HCT116 (cell line): ENCODE data around the gene VAV2. TPM values are rescaled to one million over a fixed set of nuclear protein-coding genes. Genes with fewer than 3 reads are reported as not detected.

ENCODE experiments used
- ATAC-seq: fragments of 200-7000 bp; cut with Tn5 transposase; 2 replicates; pipeline ENCODE4 v1.9.1; 2020; ENCODE audit warnings: mild to moderate bottlenecking, moderate library complexity
- BruUV-seq: library from RNA; stranded (reverse); fragments of 400-500 nt; replicated peaks from 2 replicates; lab custom pipeline; 2021; lab: Mats Ljungman, UMichigan
- CTCF ChIA-PET: fragments of 300-600 bp; sonication (Branson Sonifier 250); formaldehyde crosslinking; loops from one replicate; lab custom pipeline; 2021; ENCODE audit warnings: antibody characterized with exemption; lab: Charles Lee
- POLR2A ChIA-PET: fragments of 300-600, 350-600 bp; sonication (Branson Sonifier 250); formaldehyde crosslinking; loops from one replicate; lab custom pipeline; 2021; ENCODE audit warnings: antibody characterized with exemption; lab: Charles Lee
- RAD21 ChIA-PET, 2 experiments: fragments of 300-600 bp; sonication (Branson Sonifier 250); formaldehyde crosslinking; loops; one replicate each; lab custom pipeline; 2023; ENCODE audit warnings: low total read pairs in 2 of 2; ENCODE audit not compliant: uncharacterized antibody in 2 of 2, unreplicated experiment in 2 of 2, low non-redundant PET in 1 of 2; lab: Charles Lee
- DNase-seq: peaks from one replicate; pipeline ENCODE4 v3.0.0-alpha.2; 2010; ENCODE audit warnings: low read depth, low spot score
- H2AFZ ChIP-seq: fragments of 200-600 bp; shearing (Covaris generic), sonication (generic); 2 replicates; pipeline ENCODE4 v1.6.1; 2017; ENCODE audit warnings: low read depth, mixed run types, mixed read lengths, antibody characterized with exemption, low read length; ENCODE audit not compliant: poor library complexity, severe bottlenecking
- H3K27ac ChIP-seq: 2 replicates; pipeline ENCODE4 v1.5.1; 2012; ENCODE audit warnings: low read depth, low read length
- H3K27me3 ChIP-seq: fragments of 200-600 bp; sonication (generic); 2 replicates; pipeline ENCODE4 v1.6.1; 2016; ENCODE audit warnings: mixed run types, low read length, mixed read lengths; ENCODE audit not compliant: insufficient read depth
- H3K36me3 ChIP-seq, 2 experiments: fragments of 200-500 bp in 1 of 2; fragments of 200-600 bp in 1 of 2; sonication (Bioruptor generic) in 1 of 2; sonication (generic) in 1 of 2; 2 replicates each; pipeline versions ENCODE4 v1.5.1 to v1.6.1; 2014 to 2016; ENCODE audit warnings: low read length in 2 of 2, inconsistent platforms in 1 of 2, mixed read lengths in 1 of 2, mixed run types in 1 of 2; ENCODE audit not compliant: insufficient read depth in 2 of 2, control insufficient read depth in 1 of 2
- H3K4me1 ChIP-seq, 2 experiments: fragments of 200-600 bp in 1 of 2; sonication (generic) in 1 of 2; 2 replicates each; pipeline versions ENCODE4 v1.5.1 to v1.6.1; 2012 to 2017; ENCODE audit warnings: low read length in 2 of 2, inconsistent platforms in 1 of 2, mild to moderate bottlenecking in 1 of 2, mixed read lengths in 1 of 2, mixed run types in 1 of 2, moderate library complexity in 1 of 2; ENCODE audit not compliant: insufficient read depth in 2 of 2, control insufficient read depth in 1 of 2
- H3K4me2 ChIP-seq: fragments of 200-600 bp; sonication (generic); 2 replicates; pipeline ENCODE4 v1.6.1; 2017; ENCODE audit warnings: mixed run types, low read length, mixed read lengths
- H3K4me3 ChIP-seq, 2 experiments: fragments of 200-600 bp in 1 of 2; sonication (generic) in 1 of 2; replicated peaks in 1 of 2; 2 replicates each; pipeline ENCODE4 v1.5.1; 2011 to 2016; ENCODE audit warnings: low read length in 2 of 2, control low read depth in 1 of 2, low read depth in 1 of 2, mild to moderate bottlenecking in 1 of 2, mixed read lengths in 1 of 2, mixed run types in 1 of 2
- H3K79me2 ChIP-seq: fragments of 200-600 bp; sonication (generic); 2 replicates; pipeline ENCODE4 v1.6.1; 2017; ENCODE audit warnings: mild to moderate bottlenecking, mixed run types, low read length, moderate library complexity, mixed read lengths; ENCODE audit not compliant: insufficient read depth
- H3K9ac ChIP-seq: fragments of 200-600 bp; sonication (generic); 2 replicates; pipeline ENCODE4 v1.6.1; 2016; ENCODE audit warnings: low read length, mixed read lengths
- H3K9me2 ChIP-seq: fragments of 200-600 bp; sonication (generic), shearing (Covaris generic); 2 replicates; pipeline ENCODE4 v1.6.1; 2017; ENCODE audit warnings: mixed run types, mild to moderate bottlenecking, moderate library complexity; ENCODE audit not compliant: insufficient read depth
- H3K9me3 ChIP-seq, 2 experiments: fragments of 200-500 bp in 1 of 2; fragments of 200-600 bp in 1 of 2; sonication (Bioruptor generic) in 1 of 2; sonication (generic) in 1 of 2; 2 replicates each; pipeline ENCODE4 v1.6.1; 2014 to 2017; ENCODE audit warnings: low read length in 2 of 2, mixed read lengths in 2 of 2, inconsistent platforms in 1 of 2, low read depth in 1 of 2, mild to moderate bottlenecking in 1 of 2, mixed run types in 1 of 2, moderate library complexity in 1 of 2; ENCODE audit not compliant: control insufficient read depth in 1 of 2, insufficient read depth in 1 of 2
- H4K20me1 ChIP-seq: fragments of 200-600 bp; sonication (generic), shearing (Covaris generic); 2 replicates; pipeline ENCODE4 v1.6.1; 2017; ENCODE audit warnings: mixed run types, mild to moderate bottlenecking, moderate library complexity; ENCODE audit not compliant: insufficient read depth
- ATF3 ChIP-seq: IDR thresholded peaks from 2 replicates; pipeline ENCODE4 v1.6.1; 2012
- CBX3 ChIP-seq: IDR thresholded peaks from 2 replicates; pipeline ENCODE4 v1.6.1; 2012; ENCODE audit warnings: low read depth
- CEBPB ChIP-seq: IDR thresholded peaks from 2 replicates; pipeline ENCODE4 v1.6.1; 2012; ENCODE audit warnings: low read depth
- ELF1 ChIP-seq: IDR thresholded peaks from 2 replicates; pipeline ENCODE4 v1.6.1; 2012; ENCODE audit warnings: low read depth, borderline replicate concordance
- EZH2 ChIP-seq: fragments of 200-600 bp; sonication (generic); IDR thresholded peaks from 2 replicates; pipeline ENCODE4 v1.6.1; 2017; ENCODE audit warnings: antibody characterized with exemption, mixed run types
- EZH2phosphoT487 ChIP-seq: fragments of 200-600 bp; IDR thresholded peaks from 2 replicates; pipeline ENCODE4 v1.6.1; 2018; ENCODE audit warnings: antibody characterized with exemption, borderline replicate concordance
- FOSL1 ChIP-seq: IDR thresholded peaks from 2 replicates; pipeline ENCODE4 v1.6.1; 2012; ENCODE audit warnings: low read depth
- JUND ChIP-seq: IDR thresholded peaks from 2 replicates; pipeline ENCODE4 v1.6.1; 2012
- MAX ChIP-seq: IDR thresholded peaks from 2 replicates; pipeline ENCODE4 v1.6.1; 2012
- POLR2A ChIP-seq: IDR thresholded peaks from 2 replicates; pipeline ENCODE4 v1.7.0; 2011; ENCODE audit warnings: borderline replicate concordance; ENCODE audit not compliant: insufficient read depth, insufficient read length; ENCODE audit errors: extremely low read depth
- POLR2AphosphoS5 ChIP-seq: IDR thresholded peaks from 2 replicates; pipeline ENCODE4 v1.6.1; 2011; ENCODE audit warnings: mild to moderate bottlenecking, low read depth, low read length, moderate library complexity
- REST ChIP-seq: IDR thresholded peaks from 2 replicates; pipeline ENCODE4 v1.6.1; 2012; ENCODE audit warnings: low read depth
- SIN3A ChIP-seq: IDR thresholded peaks from 2 replicates; pipeline ENCODE4 v1.6.1; 2012; ENCODE audit warnings: low read depth
- SP1 ChIP-seq: IDR thresholded peaks from 2 replicates; pipeline ENCODE4 v1.6.1; 2012; ENCODE audit warnings: low read depth
- SRF ChIP-seq: IDR thresholded peaks from 2 replicates; pipeline ENCODE4 v1.6.1; 2012; ENCODE audit warnings: low read depth
- YY1 ChIP-seq: IDR thresholded peaks from 2 replicates; pipeline ENCODE4 v1.6.1; 2011; ENCODE audit warnings: low read length, low read depth, moderate library complexity, mild to moderate bottlenecking; ENCODE audit not compliant: insufficient replicate concordance; ENCODE audit errors: extremely low read depth
- ZBTB33 ChIP-seq: IDR thresholded peaks from 2 replicates; pipeline ENCODE4 v1.6.1; 2011; ENCODE audit warnings: mild to moderate bottlenecking, low read length, moderate library complexity; ENCODE audit not compliant: insufficient replicate concordance; ENCODE audit errors: extremely low read depth
- ZNF274 ChIP-seq: fragments of 200-500 bp; sonication (Bioruptor generic); IDR thresholded peaks from 2 replicates; pipeline ENCODE4 v1.6.1; 2014; ENCODE audit warnings: mild to moderate bottlenecking, low read depth, low read length, inconsistent platforms
- intact Hi-C: fragments of 100-400 bp; cut with micrococcal nuclease; formaldehyde crosslinking; loops from 2 replicates; pipeline ENCODE4 v1.10.0; 2022
- total RNA-seq: library from RNA; stranded (reverse); gene quantifications from one replicate; pipeline ENCODE4 v1.2.1, GENCODE V29; 2021; ENCODE audit not compliant: unreplicated experiment

VAV2 gene
- total RNA-seq, 1 experiment from 2014 or later = 33.2 TPM

GRCh38 chr9:134004881-134005280, 12.8 kb upstream of the VAV2 start (continued):
- TF ChIP-seq YY1 (no peak), JUND (no peak)

- 0 out of 2 replicates have a peak, but pooled peaks cover 3% of the 10 kb centered on the region for H3K27me3 ChIP-seq
- no peak overlapping the region for H3K27ac ChIP-seq
- no peaks in the 10 kb centered on the region for H3K4me1 ChIP-seq
- no peak overlapping the region for H2AFZ ChIP-seq
- no TSS peak for BruUV-seq
- no peaks in the 10 kb centered on the region for H4K20me1 ChIP-seq
- POLR2A ChIA-PET = no interaction called here
- no peaks in the 10 kb centered on the region for H3K36me3 ChIP-seq
- CTCF ChIA-PET = interaction anchor here (2.2 kb wide), 1 partner anchor 11 kb away, joined by 6 read pairs; no protein-coding TSS in a partner anchor
- intact Hi-C loops = no loop called here
- H3K9me3 ChIP-seq = no peaks in the 10 kb centered on the region
- H3K79me2 ChIP-seq = no peaks in the 10 kb centered on the region
- no peak overlapping the region for H3K4me3 ChIP-seq
- TF ChIP-seq CBX3 (no peak), POLR2A (no peak), ZBTB33 (no peak), JUND (no peak), POLR2AphosphoS5 (no peak), SRF (no peak), EZH2phosphoT487 (no peak), FOSL1 (no peak), ELF1 (no peak), EZH2 (no peak), SIN3A (no peak), MAX (no peak), CEBPB (no peak), SP1 (no peak), REST (no peak), ZNF274 (no peak), ATF3 (no peak)
- no peak for DNase-seq
- no peak overlapping the region for H3K9ac ChIP-seq
- RAD21 ChIA-PET = no interaction called here
- ATAC-seq = peak; percentile 22; the same call in 1 of the 2 replicates
- H3K9me2 ChIP-seq = no peaks in the 10 kb centered on the region
- H3K4me2 ChIP-seq = no peak overlapping the region
These were observed 12.2 kb upstream of the VAV2 start for GRCh38 chr9:134004131-134004873.
